SK-N-SH (cell line): ENCODE results near the gene MTFMT. TPM values are rescaled to one million over a fixed set of nuclear protein-coding genes. Genes with fewer than 3 reads are reported as not detected.

Experiments
- CTCF ChIA-PET: fragments of 300-600, 350-600 bp; formaldehyde crosslinking; extraction: SDS; loops from one replicate; lab custom pipeline; 2021; lab: Yijun Ruan, JAX
- POLR2A ChIA-PET: fragments of 350-600 bp; sonication (Branson Sonifier 250); formaldehyde crosslinking; extraction: SDS; loops from one replicate; lab custom pipeline; 2020; ENCODE audit warnings: antibody characterized with exemption, inconsistent platforms; lab: Yijun Ruan, JAX
- DNase-seq: peaks from one replicate; pipeline ENCODE4 v3.0.0; 2012
- H2AFZ ChIP-seq: fragments of 200-600 bp; sonication (generic); 2 replicates; pipeline ENCODE4 v1.8.1; 2016; ENCODE audit warnings: antibody characterized with exemption, mild to moderate bottlenecking, low read depth
- H3F3A ChIP-seq: fragments of 200-600 bp; sonication (generic); replicated peaks from 2 replicates; pipeline ENCODE3; 2016; ENCODE audit warnings: antibody characterized with exemption, mild to moderate bottlenecking; ENCODE audit not compliant: insufficient read depth
- H3K27ac ChIP-seq, 2 experiments: fragments of 200-500 bp in 1 of 2; fragments of 200-600 bp in 1 of 2; sonication (Bioruptor generic) in 1 of 2; sonication (generic), shearing (Covaris generic) in 1 of 2; 2 replicates each; pipeline versions ENCODE4 v1.5.1 to v1.6.1; 2014 to 2016; ENCODE audit warnings: low read depth in 2 of 2, inconsistent platforms in 1 of 2, low read length in 1 of 2, mild to moderate bottlenecking in 1 of 2, mixed read lengths in 1 of 2
- H3K27me3 ChIP-seq: fragments of 200-600 bp; sonication (generic), shearing (Covaris generic); 2 replicates; pipeline ENCODE4 v1.6.1; 2016; ENCODE audit warnings: mixed run types; ENCODE audit not compliant: insufficient read depth
- H3K36me3 ChIP-seq, 2 experiments: fragments of 200-500 bp in 1 of 2; fragments of 200-600 bp in 1 of 2; sonication (Bioruptor generic) in 1 of 2; sonication (generic) in 1 of 2; replicated peaks in 1 of 2; 2 replicates each; pipeline versions ENCODE3 to v1.5.1; 2014 to 2016; ENCODE audit warnings: low read length in 1 of 2, mild to moderate bottlenecking in 1 of 2; ENCODE audit not compliant: insufficient read depth in 2 of 2, control insufficient read depth in 1 of 2
- H3K4me1 ChIP-seq, 2 experiments: fragments of 200-500 bp in 1 of 2; fragments of 200-600 bp in 1 of 2; sonication (Bioruptor generic) in 1 of 2; sonication (generic), shearing (Covaris generic) in 1 of 2; 2 replicates each; pipeline versions ENCODE4 v1.5.1 to v1.6.1; 2014 to 2016; ENCODE audit warnings: low read depth in 1 of 2, low read length in 1 of 2, mixed run types in 1 of 2; ENCODE audit not compliant: insufficient read depth in 2 of 2, control insufficient read depth in 1 of 2
- H3K4me2 ChIP-seq: fragments of 200-600 bp; sonication (generic), shearing (Covaris generic); 2 replicates; pipeline ENCODE4 v1.6.1; 2017; ENCODE audit warnings: mixed run types
- H3K4me3 ChIP-seq, 2 experiments: fragments of 200-500 bp in 1 of 2; fragments of 200-600 bp in 1 of 2; sonication (Bioruptor generic) in 1 of 2; sonication (generic), shearing (Covaris generic) in 1 of 2; 2 replicates each; pipeline versions ENCODE4 v1.5.1 to v1.8.1; 2014 to 2016; ENCODE audit warnings: low read depth in 2 of 2, inconsistent platforms in 1 of 2, low read length in 1 of 2, mild to moderate bottlenecking in 1 of 2, mixed read lengths in 1 of 2, moderate library complexity in 1 of 2
- H3K79me2 ChIP-seq: fragments of 200-600 bp; sonication (generic); 2 replicates; pipeline ENCODE4 v1.8.1; 2017; ENCODE audit warnings: mild to moderate bottlenecking; ENCODE audit not compliant: insufficient read depth
- H3K9ac ChIP-seq: fragments of 200-600 bp; sonication (generic); 2 replicates; pipeline ENCODE4 v1.6.1; 2017; ENCODE audit warnings: mixed run types
- H3K9me2 ChIP-seq: fragments of 200-600 bp; sonication (generic); 2 replicates; pipeline ENCODE4 v1.6.1; 2017; ENCODE audit warnings: mixed run types
- H3K9me3 ChIP-seq: fragments of 200-600 bp; sonication (generic); 2 replicates; pipeline ENCODE4 v1.6.1; 2017; ENCODE audit warnings: mixed run types, mild to moderate bottlenecking, moderate library complexity
- H4K20me1 ChIP-seq: fragments of 200-600 bp; sonication (generic); 2 replicates; pipeline ENCODE4 v1.6.1; 2017; ENCODE audit warnings: mild to moderate bottlenecking, mixed run types; ENCODE audit not compliant: insufficient read depth
- CTCF ChIP-seq: fragments of 200-600 bp; sonication (generic); IDR thresholded peaks from 2 replicates; pipeline ENCODE4 v1.6.1; 2017; ENCODE audit warnings: antibody characterized with exemption, mild to moderate bottlenecking, moderate library complexity
- FOXM1 ChIP-seq: IDR thresholded peaks from 2 replicates; pipeline ENCODE4 v1.4.0; 2012; ENCODE audit warnings: low read depth, mild to moderate bottlenecking
- GATA2 ChIP-seq: sonication (generic); formaldehyde crosslinking; IDR thresholded peaks from 2 replicates; pipeline ENCODE4 v1.5.0; 2020; ENCODE audit warnings: mild to moderate bottlenecking, missing genetic modification reagents
- IRF3 ChIP-seq: fragments of 150-350 bp; IDR thresholded peaks from 2 replicates; pipeline ENCODE4 v1.6.1; 2016; ENCODE audit warnings: mild to moderate bottlenecking, low read depth, low read length
- JUND ChIP-seq: IDR thresholded peaks from 2 replicates; pipeline ENCODE4 v1.4.0; 2012
- MAX ChIP-seq: IDR thresholded peaks from 2 replicates; pipeline ENCODE4 v1.4.0; 2012; ENCODE audit warnings: low read depth
- PBX3 ChIP-seq: IDR thresholded peaks from 2 replicates; pipeline ENCODE4; 2012
- RAD21 ChIP-seq: IDR thresholded peaks from 2 replicates; pipeline ENCODE4 v1.6.1; 2012; ENCODE audit warnings: mild to moderate bottlenecking, low read length
- REST ChIP-seq: IDR thresholded peaks from 2 replicates; pipeline ENCODE4 v1.6.1; 2012; ENCODE audit warnings: mild to moderate bottlenecking, low read depth, low read length, moderate library complexity
- RXRA ChIP-seq: IDR thresholded peaks from 2 replicates; pipeline ENCODE4 v1.4.0; 2012; ENCODE audit warnings: low read depth, mild to moderate bottlenecking, borderline replicate concordance
- TAF1 ChIP-seq: IDR thresholded peaks from 2 replicates; pipeline ENCODE4 v1.6.1; 2012; ENCODE audit warnings: low read depth, mild to moderate bottlenecking, low read length, moderate library complexity, borderline replicate concordance
- TCF12 ChIP-seq: IDR thresholded peaks from 2 replicates; pipeline ENCODE4 v1.4.0; 2012
- TEAD4 ChIP-seq: IDR thresholded peaks from 2 replicates; pipeline ENCODE4 v1.4.0; 2012; ENCODE audit warnings: mild to moderate bottlenecking, borderline replicate concordance; ENCODE audit not compliant: insufficient read depth
- USF1 ChIP-seq: IDR thresholded peaks from 2 replicates; pipeline ENCODE4 v1.4.0; 2012; ENCODE audit warnings: low read depth, borderline replicate concordance
- WGBS: methylation state at CpG from one replicate; pipeline ENCODE4 v1.1.6; 2017; ENCODE audit warnings: low lambda C conversion rate; 5-methylcytosine and 5-hydroxymethylcytosine counted together
- polyA plus RNA-seq, 3 experiments: library from polyadenylated mRNA; depleted of rRNA; stranded (reverse); fragments of >200 nt; gene quantifications; 2 replicates each; pipeline ENCODE4 v1.2.3, GENCODE V29; 2012

Gene MTFMT
- polyA plus RNA-seq, 1 of the 3 experiments (the other 2 are of a cell fraction), result 12.1 TPM

GRCh38 chr15:65027593-65027992, 1.8 kb downstream of the MTFMT start:
- H3K9me3 ChIP-seq, result no peaks in the 10 kb centered on the region
- no peak for DNase-seq
- H3K4me2 ChIP-seq, result peak overlapping the region; percentile 95; the same call in 1 of the 2 replicates
- peaks cover 25% of the 10 kb centered on the region for H3K79me2 ChIP-seq
- peaks cover 25 to 30% of the 10 kb centered on the region in 2 experiments for H3K36me3 ChIP-seq
- H3K4me1 ChIP-seq, result peaks cover 0 to 6% of the 10 kb centered on the region in 2 experiments; a peak in 2 of 4 replicates
- H3K4me3 ChIP-seq, result peak overlapping the region in 1 of 2 experiments; percentile 76; a peak in 1 of 4 replicates
- H3K27me3 ChIP-seq, result no peaks in the 10 kb centered on the region
- H3K9ac ChIP-seq, result no peak overlapping the region
- H3K27ac ChIP-seq, result no peak overlapping the region
- H4K20me1 ChIP-seq, result no peaks in the 10 kb centered on the region
- no peak overlapping the region for H2AFZ ChIP-seq
- no peaks in the 10 kb centered on the region for H3F3A ChIP-seq
- TF ChIP-seq RAD21 (no peak), FOXM1 (no peak), REST (no peak), JUND (no peak), MAX (no peak), USF1 (no peak), TEAD4 (no peak), IRF3 (no peak), PBX3 (no peak), GATA2 (CRISPR knock-in tag) (no peak), RXRA (no peak), TAF1 (no peak), CTCF (no peak), TCF12 (no peak)
- no peaks in the 10 kb centered on the region for H3K9me2 ChIP-seq
- WGBS, result 95% methylated on average over 1 of the region's 1 CpG
- ChIA-PET POLR2A (no interaction called here), CTCF (no interaction called here)
